Activated CD8-positive, alpha-beta memory T cell treated with anti-CD3 and anti-CD28 coated beads for 4 hours (primary cell): ENCODE measurements around the gene GALNT13.
"Not testable (repeated sequence)": the region's sequence is repeated elsewhere in the genome, so short reads cannot be mapped to it uniquely, and the experiment has no call there.

ENCODE experiments used
- DNase-seq, 2 donors: peaks; one replicate each; pipeline ENCODE4 v3.0.0-alpha.2; 2020; ENCODE audit warnings: low read depth in 2 of 2

The GALNT13 gene

GRCh38 chr2:154408786-154409185, 537.1 kb downstream of the GALNT13 start:
- no peak for DNase-seq

DNA sequence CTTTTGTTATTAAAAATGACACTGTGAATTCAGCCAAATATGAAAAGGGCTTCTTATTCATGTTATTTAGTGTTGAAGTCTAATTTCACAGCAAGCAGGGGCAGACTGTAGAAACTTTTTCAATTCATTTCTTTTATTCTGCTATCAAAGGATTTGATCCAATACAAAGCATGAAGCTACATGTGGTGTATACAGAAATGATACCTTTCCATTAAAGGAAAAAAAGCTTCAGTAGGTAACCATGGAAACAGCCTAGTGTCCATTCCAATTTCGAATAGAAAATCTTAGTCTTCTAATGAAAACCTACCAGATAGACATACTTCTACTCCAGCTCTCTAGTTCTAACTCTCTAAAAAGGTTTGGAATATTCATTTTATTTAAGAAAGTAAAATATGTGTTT, 550.5 kb downstream of the GALNT13 start:
- DNase-seq: no peak

DNA sequence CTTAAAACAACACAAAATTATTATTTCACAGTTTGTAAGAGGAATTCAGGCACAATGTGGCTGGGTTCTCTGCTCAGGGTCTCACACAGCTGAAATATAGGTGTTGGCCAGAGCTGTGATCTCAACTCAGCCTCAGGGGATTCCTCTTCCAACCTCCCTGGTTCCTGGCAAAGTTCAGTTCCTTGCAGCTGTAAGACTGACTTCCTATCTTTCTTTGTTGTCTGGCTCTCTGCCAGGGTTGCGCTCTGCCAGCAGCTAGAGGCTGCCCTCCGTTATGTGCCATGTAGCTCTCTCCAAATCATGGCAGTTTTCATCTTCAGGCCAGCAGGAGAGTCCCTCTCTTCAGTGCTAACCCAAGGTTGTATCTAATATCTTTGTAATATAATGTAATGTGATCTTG, 554.3 kb downstream of the GALNT13 start:
- no peak for DNase-seq

DNA sequence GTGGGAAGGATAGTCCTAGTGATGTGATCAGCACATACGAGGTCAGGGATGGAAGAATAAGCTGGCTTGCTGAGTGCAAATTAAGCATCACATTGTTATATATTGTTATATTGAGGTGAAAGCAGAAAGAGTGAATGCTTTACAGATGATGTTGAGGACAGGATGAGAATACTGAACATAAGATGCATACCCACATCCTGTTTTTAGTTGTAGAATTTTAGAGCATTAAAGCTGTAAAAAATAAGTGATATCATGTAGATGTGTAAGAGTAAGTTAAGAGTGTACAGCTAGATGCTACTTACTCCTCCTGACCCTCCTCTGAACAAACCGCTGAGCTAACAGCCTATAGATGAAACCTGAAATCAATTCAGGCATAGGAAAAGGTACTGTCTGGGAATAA, 555.7 kb downstream of the GALNT13 start:
- DNase-seq: no peak

- DNase-seq: no peak
These were observed 556.3 kb downstream of the GALNT13 start for GRCh38 chr2:154428022-154428421.

GRCh38 chr2:154433010-154433409, 561.3 kb downstream of the GALNT13 start:
- DNase-seq: no peak

- no peak for DNase-seq
These were observed 565.4 kb downstream of the GALNT13 start for GRCh38 chr2:154437104-154437503.

DNA sequence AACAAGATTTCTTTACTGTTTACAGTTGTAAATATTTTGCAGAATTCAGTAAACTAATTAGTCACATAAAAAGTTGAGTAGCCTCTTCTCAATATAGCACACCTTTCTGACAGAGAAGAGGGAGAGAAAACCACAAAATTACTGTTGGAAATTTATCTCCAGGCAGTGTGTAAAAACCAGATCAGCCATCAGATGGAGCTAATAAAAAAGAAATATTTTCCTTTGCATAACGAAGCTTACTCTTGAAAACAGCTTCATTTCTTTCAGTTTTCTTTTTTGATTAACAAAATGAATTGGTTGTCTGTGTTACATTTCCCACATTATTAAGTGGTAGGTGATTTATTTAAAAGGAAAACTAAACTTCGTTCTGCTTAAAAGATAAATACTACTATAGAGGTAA, 567.4 kb downstream of the GALNT13 start:
- DNase-seq: no peak

- no peak for DNase-seq
These were observed 572.2 kb downstream of the GALNT13 start for GRCh38 chr2:154443919-154444318.

DNA sequence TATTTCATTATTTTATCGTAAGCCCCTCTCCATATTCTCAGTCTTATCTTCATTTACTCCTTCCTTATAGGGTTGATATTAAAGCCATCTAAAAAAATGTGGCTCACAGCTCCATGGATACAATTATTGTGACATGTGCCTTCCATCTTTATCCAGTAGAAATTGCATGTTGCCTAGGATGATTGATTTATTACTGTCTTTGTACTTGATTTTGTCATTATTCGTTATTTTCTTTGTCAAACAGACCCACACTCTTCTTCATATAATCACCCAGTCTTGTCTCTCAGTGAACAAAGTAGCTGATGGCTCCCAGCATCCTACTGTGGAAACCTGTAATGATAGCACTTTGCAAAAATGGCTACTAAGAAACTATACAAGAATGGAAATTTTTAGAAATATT, 574.6 kb downstream of the GALNT13 start:
- no peak for DNase-seq

DNA sequence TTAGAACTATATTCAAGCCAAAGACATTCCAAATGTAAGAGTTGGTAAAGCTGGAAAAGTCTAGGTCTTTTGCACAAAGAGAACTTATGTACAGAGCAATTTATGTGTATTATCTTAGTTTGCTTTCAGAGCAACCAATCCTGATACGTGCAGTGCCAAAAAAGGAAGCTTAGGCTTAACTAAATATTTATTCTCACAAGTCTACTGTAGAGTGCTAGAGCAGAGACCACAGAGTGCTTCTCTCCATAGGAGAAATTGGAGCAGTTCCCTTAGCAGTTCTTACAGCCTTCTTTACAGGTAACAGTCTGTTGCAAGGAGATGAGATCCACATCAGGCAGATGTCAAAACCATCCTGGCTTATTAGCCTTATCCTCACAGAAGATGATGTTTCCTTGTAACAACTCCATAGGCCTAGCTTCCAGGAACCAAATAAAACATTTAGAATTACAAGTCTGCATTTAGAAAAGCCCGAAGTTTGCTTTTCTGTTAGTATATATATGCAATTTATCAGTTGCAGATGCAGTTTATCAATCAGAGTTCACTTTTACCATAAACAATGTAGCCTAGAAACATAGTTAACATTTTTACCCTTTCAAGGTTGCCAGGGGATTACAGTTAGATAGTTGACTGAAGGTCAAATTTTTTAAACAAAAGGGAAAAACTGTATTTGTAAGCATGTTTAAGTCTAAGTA, 576.2 kb downstream of the GALNT13 start:
- no peak for DNase-seq

DNA sequence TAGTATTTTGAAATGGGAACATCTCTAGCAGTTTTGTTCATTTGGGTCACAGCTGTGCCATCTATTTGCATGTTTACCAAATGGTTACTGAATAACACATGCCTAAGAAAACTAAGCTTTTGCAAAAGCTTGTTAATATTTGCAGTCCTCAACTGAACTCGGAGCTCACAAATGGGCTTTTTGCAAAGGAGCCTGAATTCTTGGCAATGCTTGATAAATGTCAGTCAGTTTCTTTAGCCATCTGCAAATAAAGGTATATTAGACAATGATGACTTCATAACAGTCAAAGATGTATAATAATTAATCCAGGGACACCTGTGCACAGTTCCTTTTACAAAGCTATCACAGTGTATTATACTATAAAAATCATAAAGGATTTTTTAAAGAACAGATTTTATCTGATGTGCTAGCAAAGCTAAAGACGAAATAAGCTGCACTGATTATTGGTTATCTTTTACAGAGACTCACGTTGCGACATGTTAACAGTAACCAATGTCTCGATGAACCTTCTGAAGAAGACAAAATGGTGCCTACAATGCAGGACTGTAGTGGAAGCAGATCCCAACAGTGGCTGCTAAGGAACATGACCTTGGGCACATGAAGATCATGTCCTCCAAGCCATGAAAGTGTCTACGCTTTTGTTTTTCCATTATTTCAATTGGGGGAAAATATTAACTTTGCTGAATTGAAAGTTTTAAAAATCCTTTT, 578.4 kb downstream of the GALNT13 start:
- no peak for DNase-seq

DNA sequence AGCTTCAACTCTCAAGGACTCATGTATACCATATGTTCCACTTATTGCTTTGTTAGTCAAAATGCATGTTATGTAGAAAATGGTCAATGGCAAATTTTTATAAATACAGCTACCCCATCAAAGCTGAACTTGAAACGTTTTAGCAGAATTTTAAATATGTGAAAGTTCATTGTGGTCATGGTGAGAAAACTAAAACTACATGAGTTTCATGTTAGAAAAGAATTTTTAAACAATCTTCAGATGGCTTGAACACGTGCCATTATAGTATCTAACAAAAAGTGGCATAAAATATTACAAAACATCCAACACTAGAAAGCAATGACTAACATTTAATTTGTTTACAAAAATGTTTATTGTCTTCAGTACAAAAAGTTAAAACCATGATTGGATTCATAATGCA, 580.7 kb downstream of the GALNT13 start:
- no peak for DNase-seq

GRCh38 chr2:154452906-154453493, 581.3 kb downstream of the GALNT13 start:
- DNase-seq: no peak

- DNase-seq: no peak
These were observed 583.4 kb downstream of the GALNT13 start for GRCh38 chr2:154455166-154455565.

DNA sequence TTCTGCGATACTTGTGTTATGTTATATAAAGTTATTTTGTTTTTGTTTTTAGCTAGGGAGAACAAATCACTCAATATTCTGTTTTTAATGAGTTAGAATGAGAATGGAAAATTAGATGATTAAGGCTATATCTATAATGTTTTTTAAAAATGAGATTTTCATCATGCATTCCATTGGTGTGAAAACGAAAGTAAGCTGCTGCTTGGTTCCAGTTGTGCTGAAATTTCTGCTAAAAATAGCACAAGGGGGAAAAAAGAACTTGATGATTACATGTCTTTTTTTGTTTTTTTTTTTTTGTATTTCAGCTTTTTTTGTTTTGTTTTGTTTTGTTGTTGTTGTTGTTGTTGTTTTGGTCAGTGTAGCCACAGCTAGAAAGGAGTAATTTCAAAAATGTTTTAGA, 584.1 kb downstream of the GALNT13 start:
- DNase-seq: no peak

- DNase-seq: no peak
These were observed 585.6 kb downstream of the GALNT13 start for GRCh38 chr2:154457286-154457685.

- DNase-seq: no peak
These were observed 587.6 kb downstream of the GALNT13 start for GRCh38 chr2:154459286-154459685.

GRCh38 chr2:154462634-154463033, 590.9 kb downstream of the GALNT13 start:
- no peak for DNase-seq

GRCh38 chr2:154466226-154466625, 594.5 kb downstream of the GALNT13 start:
- no peak for DNase-seq

DNA sequence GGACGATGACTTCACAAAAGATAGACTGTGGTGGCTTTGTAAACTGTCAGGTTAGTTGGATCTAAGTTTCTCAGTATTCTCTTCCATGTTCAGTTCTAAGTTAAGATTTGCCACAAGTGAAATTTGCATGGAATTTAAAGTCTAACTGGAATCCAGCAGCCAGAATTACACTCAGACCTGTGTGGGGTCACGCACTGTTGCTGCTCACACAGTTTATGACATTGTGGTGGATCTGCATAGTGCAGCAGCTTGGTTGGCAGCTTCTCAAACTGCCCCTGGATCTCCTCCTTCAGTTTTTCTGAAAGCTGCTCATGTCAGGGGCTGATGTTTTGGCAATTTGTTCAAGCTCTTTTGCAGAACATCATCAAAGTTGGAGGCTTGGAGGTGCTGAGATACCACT, 598.7 kb downstream of the GALNT13 start:
- no peak for DNase-seq

DNA sequence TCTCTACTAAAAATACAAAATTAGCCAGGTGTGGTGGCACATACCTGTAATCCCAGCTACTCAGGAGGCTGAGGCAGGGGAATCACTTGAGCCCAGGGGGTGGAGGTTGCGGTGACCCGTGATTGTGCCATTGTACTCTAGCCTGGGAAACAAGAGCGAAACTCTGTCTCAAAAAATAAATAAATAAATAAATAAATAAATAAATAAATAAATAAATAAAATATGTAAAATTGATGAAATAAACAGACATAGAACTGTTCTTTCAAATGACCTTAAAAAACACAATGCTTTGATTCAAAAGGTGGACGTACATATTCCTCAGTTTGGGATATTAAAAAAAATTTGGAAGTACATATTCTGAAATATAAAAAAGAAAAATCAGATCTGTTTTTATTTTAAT, 599.8 kb downstream of the GALNT13 start:
- DNase-seq: not testable (repeated sequence)

DNA sequence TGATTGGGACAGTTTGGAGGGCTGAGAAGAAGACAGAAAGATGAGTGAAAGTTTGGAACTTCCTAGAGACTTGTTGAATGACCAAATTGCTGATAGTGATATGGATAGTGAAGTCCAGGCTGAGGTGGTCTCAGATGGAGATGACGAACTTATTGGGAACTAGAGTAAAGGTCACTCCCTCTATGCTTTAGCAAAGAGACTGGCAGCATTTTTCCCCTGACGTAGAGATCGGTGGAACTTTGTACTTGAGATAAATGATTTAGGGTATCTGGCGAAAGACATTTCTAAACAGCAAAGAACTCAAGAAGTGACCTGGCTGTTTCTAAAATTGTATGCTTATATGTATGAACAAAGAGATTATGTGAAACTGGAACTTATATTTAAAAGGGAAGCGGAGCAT, 605.6 kb downstream of the GALNT13 start:
- DNase-seq: no peak
